ENCODE results near the gene RTP5.
"Not testable (repeated sequence)": the region's sequence is repeated elsewhere in the genome, so short reads cannot be mapped to it uniquely, and the experiment has no call there.

The RTP5 gene

DNA sequence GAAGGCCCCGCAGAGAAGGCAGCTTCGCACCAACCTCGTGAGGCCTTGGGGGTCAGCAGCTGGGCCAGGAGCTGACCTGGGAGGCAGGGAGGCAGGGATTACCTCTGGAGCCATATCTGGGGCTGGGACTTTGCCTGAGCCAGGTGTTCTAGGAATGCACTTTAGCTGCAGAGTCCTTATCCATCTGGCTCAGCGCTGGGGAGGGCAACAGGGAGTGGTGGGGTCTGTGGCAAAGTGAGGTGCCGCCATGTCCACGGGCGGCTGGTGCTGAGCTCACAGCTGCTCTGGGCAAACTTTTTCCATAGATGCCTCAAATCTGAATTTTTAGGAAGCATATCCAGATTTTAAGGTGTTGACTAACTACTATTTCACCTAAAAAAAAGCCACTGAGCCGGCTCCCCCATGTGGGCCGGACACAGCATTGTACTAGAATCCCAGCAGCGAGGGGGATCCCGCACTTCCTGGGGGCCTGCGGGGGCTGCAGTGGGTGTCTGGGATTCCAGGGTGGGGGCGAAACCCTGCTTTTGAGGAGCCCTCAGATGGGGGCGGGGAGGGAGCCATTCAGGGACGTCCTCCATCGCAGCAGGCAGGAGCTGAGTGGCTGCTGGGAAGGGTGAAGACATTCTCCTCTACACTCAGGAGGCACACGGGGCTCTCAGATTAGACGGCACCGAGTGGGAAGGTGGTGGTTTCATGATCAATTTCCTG lies 34.6 kb downstream of the RTP5 start:
- DNase-seq: no peak

DNA sequence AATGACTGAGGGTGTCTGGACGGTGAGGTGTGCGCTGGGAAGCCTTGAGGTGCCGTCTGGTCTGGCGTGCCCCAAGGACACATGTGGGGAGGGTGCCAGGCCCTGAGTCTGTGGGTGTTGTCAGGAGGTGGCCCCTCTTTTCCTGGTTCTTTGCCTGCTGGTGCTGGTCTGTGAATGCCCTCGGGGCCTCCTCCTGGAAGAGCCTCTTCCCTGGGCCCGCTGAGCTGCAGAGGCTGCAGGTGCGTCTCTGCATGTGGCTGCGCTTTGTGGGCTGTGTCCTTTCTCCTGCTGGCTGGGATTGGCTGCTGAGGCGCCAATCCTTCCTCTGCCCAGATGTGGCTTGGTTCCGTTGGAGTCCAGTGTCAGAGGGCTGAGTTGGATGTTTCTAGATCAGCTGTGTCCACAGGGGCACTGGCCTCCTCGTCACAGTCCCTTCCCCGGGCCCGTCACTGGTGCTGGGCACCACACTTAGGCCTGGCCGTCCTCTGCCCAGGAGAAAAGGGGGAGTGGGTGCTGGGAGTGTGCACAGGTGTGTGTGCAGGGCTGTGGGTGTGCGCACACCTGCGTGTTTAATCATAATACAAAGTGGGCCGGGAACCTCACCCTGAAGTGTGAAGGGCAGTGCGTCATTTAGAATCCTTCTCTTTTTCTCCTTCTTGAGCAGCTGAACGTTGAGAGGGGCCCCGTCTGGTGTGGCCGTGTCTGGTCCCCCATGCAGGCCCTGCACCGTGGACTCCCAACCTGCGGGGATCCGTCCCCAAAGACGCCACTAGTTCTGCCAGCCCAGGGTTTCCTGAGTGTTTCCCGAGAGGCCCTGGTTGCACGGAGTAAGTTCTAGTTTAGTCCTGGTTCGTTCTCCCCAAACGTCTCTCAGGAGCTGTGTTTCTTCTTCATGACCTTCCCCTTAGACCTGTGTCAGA lies 35.5 kb downstream of the RTP5 start:
- DNase-seq: no peak

DNA sequence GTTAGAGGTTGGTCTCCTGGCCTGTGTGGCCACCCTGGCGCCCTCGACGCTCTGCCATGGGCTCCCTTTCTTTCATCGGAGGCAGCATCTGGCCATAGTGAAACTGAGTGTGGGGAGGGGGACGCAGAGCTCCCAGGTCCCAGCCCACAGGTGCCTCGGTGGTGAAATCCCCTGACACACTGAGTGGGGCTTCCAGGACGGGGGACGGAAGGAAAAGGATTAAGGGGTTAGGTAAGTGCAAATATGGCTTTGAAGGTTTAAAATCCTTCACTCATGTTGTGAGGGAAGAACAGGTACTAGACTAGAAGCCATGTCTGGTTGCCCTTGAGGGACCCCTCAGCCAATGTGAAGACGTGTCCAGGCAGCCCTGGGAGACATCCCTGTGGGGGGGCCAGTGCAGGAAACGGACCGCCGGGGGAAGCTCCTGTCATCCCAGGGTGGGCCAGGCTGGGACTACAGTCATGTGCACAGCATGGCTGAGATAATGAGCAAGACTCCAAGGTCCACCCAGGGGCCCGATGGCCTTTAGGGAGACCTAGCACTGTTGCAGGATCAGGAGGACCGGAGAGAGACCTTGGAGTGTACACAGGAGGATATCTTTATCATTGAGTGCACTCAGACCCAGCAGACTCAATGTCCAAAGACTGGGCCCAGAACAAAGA lies 36.3 kb downstream of the RTP5 start:
- no peak for DNase-seq

DNA sequence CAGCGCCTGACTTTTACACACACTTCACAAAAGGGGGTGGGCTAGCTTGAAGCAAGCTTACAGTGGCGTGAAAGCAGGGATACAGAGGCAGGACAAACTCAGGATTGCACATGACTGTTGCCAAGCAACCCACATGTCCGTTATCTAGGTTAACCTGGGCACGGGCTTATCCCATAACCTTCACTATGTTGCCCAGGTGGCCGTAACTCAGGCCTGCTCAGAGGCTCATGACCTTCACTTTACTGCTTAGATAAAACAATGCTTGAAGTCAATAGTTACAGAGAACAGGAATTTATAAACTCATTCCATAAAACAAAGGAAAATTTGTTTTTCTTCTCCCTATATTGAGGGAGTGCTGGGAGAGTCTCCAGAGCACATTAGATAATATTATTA lies 36.8 kb downstream of the RTP5 start:
- DNase-seq: not testable (repeated sequence)

GRCh38 chr2:241906826-241907570 lies 37.5 kb downstream of the RTP5 start:
- no peak for DNase-seq

DNA sequence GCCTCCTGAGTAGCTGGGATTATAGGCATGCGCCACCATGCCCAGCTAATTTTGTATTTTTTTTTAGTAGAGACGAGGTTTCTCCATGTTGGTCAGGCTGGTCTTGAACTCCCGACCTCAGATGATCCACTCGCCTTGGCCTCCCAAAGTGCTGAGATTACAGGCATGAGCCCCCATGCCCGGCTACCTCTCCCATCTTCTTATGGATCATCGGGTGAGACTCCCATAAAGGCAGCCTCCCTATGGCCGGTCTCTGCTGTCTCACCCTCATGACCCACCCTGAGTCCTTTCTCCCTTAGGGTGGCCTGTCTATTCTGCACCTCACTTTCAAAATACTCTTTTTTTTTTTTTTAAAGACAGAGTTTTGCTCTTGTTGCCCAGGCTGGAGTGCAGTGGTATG lies 38.3 kb downstream of the RTP5 start:
- DNase-seq: not testable (repeated sequence)

DNA sequence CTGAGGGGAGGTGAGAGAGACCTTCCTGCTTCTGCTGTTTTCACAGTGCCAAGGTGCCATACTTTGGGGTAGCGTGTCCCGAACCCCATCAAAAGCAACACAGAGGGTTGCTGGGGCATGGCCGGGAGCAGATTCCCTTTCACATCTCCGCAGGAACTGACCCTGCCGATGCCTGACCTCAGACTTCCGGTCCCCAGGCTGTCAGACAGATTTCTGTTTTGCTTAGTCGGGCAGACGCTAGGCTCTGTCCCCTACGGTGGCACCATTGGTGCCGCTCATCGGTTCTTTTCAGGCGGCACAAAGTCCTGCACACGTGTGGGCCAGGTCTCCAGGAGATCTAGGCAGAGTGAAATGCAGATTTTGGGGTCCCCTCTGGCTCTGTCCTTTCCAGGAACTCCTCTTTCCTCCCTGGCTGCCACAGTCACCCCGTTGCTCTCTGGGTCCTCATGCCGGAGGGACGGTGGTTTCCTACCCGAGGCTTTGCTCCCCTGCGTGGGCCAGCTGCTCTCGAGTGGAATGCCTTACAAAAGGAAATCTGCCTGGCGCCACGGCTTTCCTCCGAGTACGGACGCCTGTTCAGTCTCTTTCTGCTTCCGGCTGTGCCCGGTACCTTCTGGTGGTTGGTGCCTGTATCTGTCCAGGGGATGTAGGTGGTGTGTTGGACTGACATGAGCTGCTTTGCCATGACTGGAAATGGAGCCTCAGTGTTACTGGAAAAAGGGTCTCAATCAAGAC lies 39.3 kb downstream of the RTP5 start:
- no peak for DNase-seq

- DNase-seq: no peak
Measured at GRCh38 chr2:241909769-241910168, 40.2 kb downstream of the RTP5 start.

- DNase-seq: no peak
Measured at GRCh38 chr2:241910604-241911520, 41.3 kb downstream of the RTP5 start.

DNA sequence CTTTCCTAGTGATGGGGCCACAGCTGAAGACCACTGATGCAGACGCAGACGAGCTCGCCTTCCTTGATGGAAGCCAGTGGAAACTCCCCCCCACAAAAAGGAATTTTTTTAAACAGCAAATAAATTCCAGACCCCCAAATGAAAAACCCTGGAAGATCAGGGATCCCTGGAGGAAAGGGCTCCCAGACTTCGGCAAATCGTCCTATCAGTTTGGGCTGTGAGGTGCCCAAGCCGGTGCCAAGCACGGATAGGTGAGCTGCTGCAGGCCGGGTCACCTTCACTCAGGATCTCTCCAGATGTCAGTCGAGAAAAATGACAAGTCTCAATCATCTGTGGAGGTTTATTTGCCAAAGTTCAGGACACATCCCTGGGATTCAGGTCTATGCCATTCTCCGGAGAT lies 42.0 kb downstream of the RTP5 start:
- no peak for DNase-seq

DNA sequence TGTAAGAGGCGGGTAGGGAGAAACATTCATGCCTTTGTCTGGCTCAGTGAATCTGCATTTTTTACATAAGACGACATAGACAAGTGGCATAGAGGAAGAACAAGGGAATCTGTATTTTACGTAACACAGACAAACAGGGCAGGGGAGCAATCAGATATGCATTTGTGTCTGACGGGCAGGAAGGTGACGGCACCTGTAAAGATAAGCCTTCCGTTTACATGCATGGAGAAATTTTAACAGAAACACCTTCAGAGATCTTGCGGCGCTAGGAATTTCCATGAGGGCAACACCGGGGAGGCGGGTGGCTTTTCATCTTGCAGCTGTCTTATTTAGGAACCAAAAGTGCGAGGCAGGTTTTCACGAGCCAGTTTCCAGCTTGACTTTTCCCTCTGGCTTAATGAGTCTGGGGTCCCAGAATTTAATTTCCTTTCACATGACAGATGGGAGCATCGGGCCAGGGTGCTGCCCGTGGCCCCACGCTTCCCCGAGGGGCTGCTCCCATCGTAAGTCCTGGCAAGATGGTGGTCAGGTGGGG lies 42.6 kb downstream of the RTP5 start:
- no peak for DNase-seq

GRCh38 chr2:241913703-241914102 lies 44.2 kb downstream of the RTP5 start:
- DNase-seq: no peak

- no peak for DNase-seq
Measured at GRCh38 chr2:241914542-241914941, 45.0 kb downstream of the RTP5 start.

DNA sequence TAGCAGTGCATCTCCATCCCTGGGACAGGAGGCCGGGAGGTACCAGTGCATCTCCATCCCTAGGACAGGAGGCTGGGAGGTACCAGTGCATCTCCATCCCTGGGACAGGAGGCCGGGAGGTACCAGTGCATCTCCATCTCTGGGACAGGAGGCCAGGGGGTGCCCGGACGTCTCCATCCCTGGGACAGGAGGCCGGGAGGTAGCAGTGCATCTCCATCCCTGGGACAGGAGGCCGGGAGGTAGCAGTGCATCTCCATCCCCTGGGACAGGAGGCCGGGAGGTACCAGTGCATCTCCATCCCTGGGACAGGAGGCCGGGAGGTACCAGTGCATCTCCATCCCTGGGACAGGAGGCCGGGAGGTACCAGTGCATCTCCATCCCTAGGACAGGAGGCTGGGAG lies 52.1 kb downstream of the RTP5 start:
- DNase-seq: not testable (repeated sequence)

GRCh38 chr2:241922411-241922810 lies 52.9 kb downstream of the RTP5 start:
- no peak for DNase-seq

GRCh38 chr2:241922816-241923601 lies 53.5 kb downstream of the RTP5 start:
- DNase-seq: not testable (repeated sequence)

Measured in activated CD4-positive, alpha-beta T cell treated with anti-CD3 and anti-CD28 coated beads, Interleukin-2, amount 50 U/mL, for 48 hours (primary cell).